Endometrium (tissue), 2 donors: ENCODE results near the gene CSNK1G2.

Experiments
- FAIRE-seq: peaks from 2 replicates; lab custom pipeline; 2012; peaks lifted over from hg19 to GRCh38; lab: Jason Lieb, UNC
- donor health status: control.
- donor health status: control.

CSNK1G2 gene

DNA sequence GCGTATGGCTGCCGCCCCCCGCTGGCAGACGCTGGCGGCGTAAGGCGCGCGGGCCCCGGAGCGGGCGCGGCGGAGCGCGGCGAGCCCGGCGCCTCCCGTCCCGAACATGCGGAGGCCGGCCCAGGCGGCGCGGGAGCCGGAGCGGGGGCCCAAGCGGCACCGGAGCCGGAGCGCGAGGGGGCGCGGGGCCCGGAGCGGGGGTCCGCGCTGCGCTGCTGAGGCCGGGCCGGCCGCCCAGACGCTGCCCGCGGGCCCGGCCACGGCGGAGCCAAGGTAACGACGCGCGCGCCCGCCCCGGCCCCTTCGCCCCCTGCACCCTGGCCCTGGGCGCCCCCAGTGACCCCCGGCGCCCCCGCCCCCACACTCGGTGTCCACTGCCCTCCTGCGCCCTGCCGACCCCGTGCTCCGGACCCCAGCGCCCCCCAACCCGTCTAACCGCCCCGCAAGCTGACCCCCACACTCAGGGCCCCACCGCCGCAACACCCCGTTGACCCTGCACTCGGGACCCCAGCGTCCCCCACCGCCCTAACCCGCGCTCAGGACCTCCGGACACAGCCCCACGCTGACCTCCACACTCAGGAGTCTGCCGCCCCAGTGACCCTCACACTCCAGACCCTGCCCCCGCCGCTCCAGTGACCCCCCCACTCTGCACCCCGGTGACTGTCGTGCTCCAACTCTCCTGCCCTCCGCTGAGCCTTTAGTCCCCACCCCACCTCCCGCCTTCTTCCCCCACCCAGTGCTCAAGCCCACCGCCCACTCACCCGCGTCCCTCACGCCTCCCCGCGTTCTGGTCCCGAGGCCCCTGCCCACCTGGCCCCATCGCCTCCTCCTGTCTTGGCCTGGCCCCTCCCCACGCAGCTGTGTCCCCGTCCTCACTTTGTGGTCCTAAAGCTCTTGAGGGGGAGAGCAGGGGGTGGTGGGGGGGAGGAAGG is at the start of gene CSNK1G2:
Gene CSNK1G2 (plus strand): TSS at position 27 of the 932 bp plus-strand sequence. CDS start 28,601 bp downstream, outside the sequence.
- no peak for FAIRE-seq

DNA sequence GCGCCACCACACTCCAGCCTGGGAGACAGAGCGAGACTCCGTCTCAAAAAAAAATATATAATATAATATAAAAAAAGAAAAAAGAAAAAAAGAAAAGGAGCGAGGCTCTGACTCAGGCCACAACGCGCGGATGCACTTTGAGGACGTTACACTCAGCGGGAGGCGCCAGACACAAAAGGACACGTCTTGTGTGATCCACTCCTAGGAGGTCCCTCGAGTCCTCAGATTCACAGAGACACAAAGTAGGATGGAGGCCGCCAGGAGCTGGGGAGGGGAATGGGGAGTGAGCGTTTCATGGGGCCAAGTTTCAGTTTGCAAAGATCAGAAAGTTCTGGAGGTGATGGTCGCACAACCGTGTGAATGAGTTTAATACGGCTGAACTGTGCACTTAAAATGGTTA is 47.2 kb upstream of the CSNK1G2 start:
- FAIRE-seq, result no peak

- FAIRE-seq, result no peak
Observed at GRCh38 chr19:1896508-1896907, 44.5 kb upstream of the CSNK1G2 start.

DNA sequence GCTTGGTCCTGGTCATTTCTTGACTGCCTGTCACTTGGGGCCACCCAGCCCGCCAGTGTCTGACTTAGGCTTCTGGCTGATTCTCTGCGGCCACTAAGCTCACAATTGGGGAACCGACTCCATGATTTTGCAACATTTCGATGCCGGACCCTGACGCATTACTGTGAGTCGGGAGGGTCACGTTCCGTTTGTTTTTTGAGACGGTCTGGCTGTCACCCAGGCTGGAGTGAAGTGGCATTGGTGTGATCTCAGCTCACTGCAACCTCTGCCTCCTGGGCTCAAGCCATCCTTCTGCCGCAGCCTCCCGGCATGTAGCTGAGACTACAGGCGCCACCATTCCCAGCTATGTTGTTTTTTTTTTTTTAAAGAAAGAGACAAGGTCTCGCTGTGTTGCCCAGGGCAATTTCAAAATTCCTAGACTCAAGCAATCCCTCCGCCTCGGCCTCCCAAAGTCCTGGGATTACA is 39.0 kb upstream of the CSNK1G2 start:
- FAIRE-seq, result no peak

DNA sequence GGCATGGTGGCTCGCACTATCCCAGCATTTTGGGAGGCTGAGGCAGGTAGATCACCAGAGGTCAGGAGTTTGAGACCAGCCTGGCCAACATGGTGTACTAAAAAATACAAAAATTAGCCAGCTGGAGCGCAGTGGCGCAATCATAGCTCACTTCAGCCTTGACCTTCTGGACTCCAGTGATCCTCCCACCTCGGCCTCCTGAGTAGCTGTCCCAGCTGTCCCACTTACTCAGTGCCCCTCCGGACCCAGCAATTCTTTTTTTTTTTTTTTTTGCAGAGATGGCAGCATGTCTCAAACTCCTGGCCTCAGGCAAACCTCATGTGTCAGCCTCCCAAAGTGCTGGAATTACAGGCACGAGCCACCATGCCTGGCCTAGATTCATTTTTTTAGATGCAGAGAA is 38.0 kb upstream of the CSNK1G2 start:
- FAIRE-seq, result no peak

DNA sequence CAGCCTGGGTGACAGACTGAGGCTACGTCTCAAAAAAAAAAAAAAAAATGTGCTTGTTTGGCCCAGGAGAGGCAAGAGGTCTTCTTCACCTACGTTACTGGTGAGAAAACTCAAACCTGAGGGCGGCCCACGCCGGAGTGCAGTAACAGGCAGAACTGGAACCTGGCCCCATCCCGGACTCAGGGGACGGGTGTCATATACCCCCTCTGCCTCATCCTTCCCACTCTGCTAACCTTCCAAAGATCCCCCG is 36.2 kb upstream of the CSNK1G2 start:
- FAIRE-seq, result no peak

- FAIRE-seq, result peak; percentile 53
Observed at GRCh38 chr19:1905110-1905862, 35.7 kb upstream of the CSNK1G2 start, which contains the start of the genes ADAT3 and SCAMP4. TSS of gene ADAT3 (plus strand) at chr19:1905399. CDS start at chr19:1912048, 6,649 bp downstream. TSS of gene SCAMP4 (plus strand) at chr19:1905399. CDS start at chr19:1915020, 9,621 bp downstream.

DNA sequence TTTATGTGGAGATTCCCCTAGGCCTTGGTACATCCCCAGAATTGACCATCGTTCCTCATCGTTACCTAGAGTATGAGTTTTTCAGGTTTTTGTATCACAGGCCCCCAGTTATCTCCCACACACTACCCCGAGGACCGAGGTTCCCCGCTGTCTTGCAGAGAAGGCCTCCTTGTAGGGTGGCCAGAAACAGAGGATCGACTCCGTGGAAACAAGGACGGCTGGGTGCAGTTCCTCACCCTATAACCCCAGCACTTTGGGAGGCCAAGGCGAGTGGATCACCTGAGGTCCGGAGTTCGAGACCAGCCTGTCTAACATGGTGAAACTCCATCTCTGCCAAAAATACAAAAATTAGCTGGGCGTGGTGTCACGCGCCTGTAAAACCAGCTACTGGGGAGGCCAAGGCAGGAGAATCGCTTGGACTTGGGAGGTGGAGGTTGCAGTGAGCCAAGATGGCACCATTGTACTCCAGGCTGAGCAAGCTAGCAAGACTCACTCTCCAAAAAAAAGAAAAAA is 35.1 kb upstream of the CSNK1G2 start:
- no peak for FAIRE-seq

GRCh38 chr19:1906985-1907562 is 33.9 kb upstream of the CSNK1G2 start:
- no peak for FAIRE-seq

- no peak for FAIRE-seq
Observed at GRCh38 chr19:1907563-1908363, 33.2 kb upstream of the CSNK1G2 start.

DNA sequence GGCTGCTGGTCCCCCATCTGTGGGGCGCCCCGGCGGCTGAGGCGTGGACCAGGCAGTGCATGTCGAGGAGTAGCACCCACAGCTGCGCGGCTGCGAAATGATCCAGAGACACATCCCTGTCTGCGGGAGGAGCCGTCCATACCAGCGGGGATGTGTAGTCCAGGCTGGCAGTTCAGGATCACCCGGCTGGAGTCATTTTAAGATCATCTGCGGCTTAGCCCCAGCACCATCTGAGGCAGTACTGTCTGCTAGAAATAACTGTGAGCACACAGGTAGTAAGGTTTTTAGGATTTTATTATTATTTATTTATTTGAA is 32.7 kb upstream of the CSNK1G2 start:
- no peak for FAIRE-seq

GRCh38 chr19:1909761-1910080 is 31.3 kb upstream of the CSNK1G2 start:
- no peak for FAIRE-seq

DNA sequence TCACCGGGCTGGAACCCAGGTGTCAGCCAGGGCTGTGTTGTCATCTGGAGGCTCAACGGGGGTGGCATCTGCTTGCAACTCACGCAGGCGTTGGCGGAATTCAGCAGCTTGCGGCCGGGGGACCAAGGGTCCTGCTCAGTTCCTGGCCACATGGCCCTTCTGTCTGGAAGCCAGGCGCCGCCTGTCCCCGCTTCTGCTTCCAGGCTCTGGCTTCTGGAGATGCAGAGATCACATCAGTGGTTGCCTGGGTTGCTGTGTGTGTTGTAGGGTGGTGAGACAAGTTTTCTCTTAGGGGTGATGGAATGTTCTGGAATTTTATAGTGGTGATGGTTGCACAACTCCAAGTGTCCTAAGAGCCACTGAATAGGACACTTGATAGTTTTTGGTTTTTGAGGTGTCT is 30.8 kb upstream of the CSNK1G2 start:
- FAIRE-seq, result no peak

DNA sequence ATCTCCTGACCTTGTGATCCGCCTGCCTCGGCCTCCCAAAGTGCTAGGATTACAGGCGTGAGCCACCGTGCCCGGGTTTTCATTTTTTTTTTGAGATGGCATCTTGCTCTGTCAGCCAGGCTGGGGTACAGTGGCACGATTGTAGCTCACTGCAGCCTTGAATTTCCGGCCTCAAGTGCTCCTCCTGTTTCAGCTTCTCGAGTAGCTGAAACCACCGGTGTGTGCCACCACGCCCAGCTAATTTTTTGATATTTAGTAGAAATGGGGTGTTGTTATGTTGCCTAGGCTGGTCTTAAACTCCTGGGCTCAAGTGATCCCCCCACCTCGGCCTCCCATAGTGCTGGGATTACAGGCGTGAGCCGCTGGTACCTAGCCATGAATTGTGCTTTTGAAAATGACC is 29.9 kb upstream of the CSNK1G2 start:
- no peak for FAIRE-seq

DNA sequence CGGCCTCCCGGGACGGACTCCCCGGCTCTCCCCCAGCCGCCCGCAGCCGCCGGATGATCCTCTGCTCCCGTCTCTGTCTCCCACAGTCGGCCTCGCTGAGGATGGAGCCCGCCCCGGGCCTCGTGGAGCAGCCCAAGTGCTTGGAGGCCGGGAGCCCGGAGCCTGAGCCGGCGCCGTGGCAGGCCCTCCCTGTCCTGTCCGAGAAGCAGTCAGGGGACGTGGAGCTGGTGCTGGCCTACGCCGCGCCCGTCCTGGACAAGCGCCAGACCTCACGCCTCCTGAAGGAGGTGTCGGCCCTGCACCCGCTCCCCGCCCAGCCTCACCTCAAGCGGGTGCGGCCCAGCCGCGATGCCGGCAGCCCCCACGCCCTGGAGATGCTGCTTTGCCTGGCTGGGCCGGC is 29.0 kb upstream of the CSNK1G2 start:
- no peak for FAIRE-seq

DNA sequence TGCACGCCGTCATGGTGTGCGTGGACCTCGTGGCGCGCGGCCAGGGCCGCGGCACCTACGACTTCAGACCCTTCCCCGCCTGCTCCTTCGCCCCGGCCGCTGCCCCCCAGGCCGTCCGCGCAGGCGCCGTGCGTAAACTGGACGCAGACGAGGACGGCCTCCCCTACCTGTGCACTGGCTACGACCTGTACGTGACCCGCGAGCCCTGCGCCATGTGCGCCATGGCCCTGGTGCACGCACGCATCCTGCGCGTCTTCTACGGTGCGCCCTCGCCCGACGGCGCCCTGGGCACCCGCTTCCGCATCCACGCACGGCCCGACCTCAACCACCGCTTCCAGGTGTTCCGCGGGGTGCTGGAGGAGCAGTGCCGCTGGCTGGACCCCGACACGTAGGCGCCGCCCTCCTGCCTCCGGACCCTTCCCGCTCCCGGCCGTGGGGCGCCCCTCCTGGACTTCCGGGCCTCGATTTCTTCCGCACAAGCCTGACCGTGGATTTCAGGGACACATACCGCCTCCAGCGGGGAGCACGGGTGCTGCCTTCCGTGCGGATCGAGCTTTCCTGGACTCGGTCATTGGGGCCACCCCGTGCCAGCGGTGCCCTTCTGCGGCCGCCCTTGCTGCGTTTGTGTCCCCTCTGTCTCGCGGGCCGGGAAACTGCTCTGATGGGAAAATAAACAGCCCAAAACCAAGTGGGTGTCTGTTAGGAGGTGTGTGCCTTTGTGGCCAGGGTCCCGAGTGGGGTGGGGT is 28.0 kb upstream of the CSNK1G2 start:
- no peak for FAIRE-seq

DNA sequence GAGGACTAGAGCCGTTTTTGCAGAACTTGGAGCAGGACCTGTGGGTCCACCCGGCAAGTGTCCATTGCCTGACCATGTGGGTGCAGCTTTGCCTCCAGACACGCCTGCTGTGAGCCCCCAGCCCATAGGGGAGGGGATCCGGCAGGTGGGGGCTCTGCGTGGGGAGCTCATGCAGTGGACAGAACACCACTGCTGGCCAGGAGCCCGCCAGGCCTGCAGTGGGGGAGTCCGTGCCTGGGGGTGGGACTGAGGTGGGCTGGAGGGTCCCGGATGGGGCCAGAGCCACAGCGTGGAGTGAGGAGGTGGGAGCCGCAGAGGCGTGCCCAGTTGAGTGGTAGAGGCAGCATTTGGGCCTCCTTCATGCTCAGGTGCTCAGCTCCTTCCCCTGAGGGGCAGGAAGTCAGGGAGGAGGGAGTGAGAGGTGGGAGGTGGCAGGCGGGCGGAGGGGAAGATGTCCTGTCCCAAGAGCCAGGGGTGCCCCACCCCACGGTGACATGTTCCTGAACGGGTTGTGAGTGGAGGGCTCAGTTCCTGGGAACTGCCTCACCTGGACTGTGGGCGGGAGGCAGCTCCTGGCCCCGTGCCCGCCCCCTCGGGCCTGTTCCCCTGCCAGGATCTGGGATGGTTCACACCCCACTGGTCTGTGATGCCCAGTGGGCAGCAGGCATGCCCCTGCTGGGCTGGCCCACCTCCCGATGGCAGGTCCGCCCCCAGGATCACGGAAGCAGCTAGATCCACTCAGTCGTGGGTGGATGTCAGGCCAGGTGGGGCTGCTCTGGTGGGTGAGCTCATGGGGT is 27.0 kb upstream of the CSNK1G2 start:
- no peak for FAIRE-seq

DNA sequence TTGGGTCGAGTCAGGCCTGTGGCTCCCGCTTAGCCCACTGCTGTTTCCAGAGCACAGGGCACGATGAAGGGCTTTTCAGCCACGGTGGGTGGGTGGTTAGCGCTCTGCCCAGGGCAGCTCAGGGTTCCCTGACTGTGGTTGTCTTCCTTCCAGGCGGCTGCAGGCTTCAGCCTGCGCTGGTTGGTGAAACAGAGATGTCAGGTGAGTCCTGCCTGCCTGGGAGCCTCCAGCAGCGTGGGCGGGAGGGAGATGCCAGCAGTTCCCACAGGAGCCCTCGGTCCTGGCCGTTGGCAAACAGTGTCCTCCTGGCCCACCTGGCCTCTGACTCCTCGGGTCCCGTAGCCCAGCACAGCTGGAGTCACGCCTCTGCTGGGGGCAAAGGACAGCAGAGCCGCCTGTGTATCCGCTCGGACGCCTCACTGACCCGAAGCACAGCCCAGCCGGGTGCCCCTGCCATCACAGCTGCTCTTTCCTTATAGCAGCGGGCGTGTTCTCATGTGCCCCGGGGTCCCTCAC is 26.1 kb upstream of the CSNK1G2 start:
- no peak for FAIRE-seq

- no peak for FAIRE-seq
Observed at GRCh38 chr19:1917146-1917545, 23.8 kb upstream of the CSNK1G2 start.

GRCh38 chr19:1917926-1918325 is 23.0 kb upstream of the CSNK1G2 start:
- no peak for FAIRE-seq
